ENCODE measurements around the gene SPTB. TPM values are rescaled to one million over a fixed set of nuclear protein-coding genes. Genes with fewer than 3 reads are reported as not detected.

Gene SPTB
- total and polyA plus RNA-seq, 10 of the 15 experiments (the other 5 are each of a cell fraction or from before 2014, with no cell fraction given), result under 0.01 to 0.04 (median 0.02) TPM; not detected in 4

- no peak overlapping the region for H3K4me3 ChIP-seq
- H3K9ac ChIP-seq (ENCODE audit: control insufficient read depth, insufficient read depth, low read length), result no peak overlapping the region
- no peak overlapping the region for H3K4me2 ChIP-seq (ENCODE audit: control insufficient read depth, insufficient read depth)
- 25% methylated on average over 5 of the region's 5 CpGs for WGBS (ENCODE audit: insufficient coverage, insufficient replicate concordance, low lambda C conversion rate, missing lambda C conversion rate)
- ChIA-PET POLR2A (no interaction called here), RAD21 (ENCODE audit: unreplicated experiment) (interaction anchor here (1.0 kb wide), 1 partner anchor 42 kb away, joined by 3 read pairs; no protein-coding TSS in a partner anchor), SMC1A (ENCODE audit: uncharacterized antibody, unreplicated experiment) (no interaction called here), CTCF (interaction anchor here (0.8 kb wide), 1 partner anchor 42 kb away, joined by 3 read pairs; no protein-coding TSS in a partner anchor)
- H3K9me3 ChIP-seq (replicated peaks; ENCODE audit: control insufficient read depth, insufficient read depth, low read length), result peaks cover 2% of the 10 kb centered on the region; the same call in 2 of the 3 replicates
- H3K27ac ChIP-seq (ENCODE audit: control insufficient read depth, insufficient read depth), result no peak overlapping the region
- no peaks in the 10 kb centered on the region for H3K79me2 ChIP-seq (ENCODE audit: control insufficient read depth, insufficient read depth, low read length)
- BruUV-seq (replicated peaks), result no TSS peak
- no peaks in the 10 kb centered on the region for H3K36me3 ChIP-seq (ENCODE audit: control insufficient read depth in 2 of 2, insufficient read depth in 2 of 2, low read length in 1 of 2)
- H4K20me1 ChIP-seq (ENCODE audit: control insufficient read depth, insufficient read depth), result no peaks in the 10 kb centered on the region
- no peak overlapping the region for H2AFZ ChIP-seq (ENCODE audit: control insufficient read depth, low read depth, low read length)
- intact Hi-C loops (cut with micrococcal nuclease; ENCODE audit: unreplicated experiment) (no loop called here), in situ Hi-C loops (cut with MboI) (no loop called here)
- H3K27me3 ChIP-seq (replicated peaks in 1 of 2; ENCODE audit: control insufficient read depth in 2 of 2, insufficient read depth in 2 of 2, low read length in 1 of 2), result no peaks in the 10 kb centered on the region
- no peaks in the 10 kb centered on the region for H3K4me1 ChIP-seq (ENCODE audit: control insufficient read depth, insufficient read depth, low read length)
- no peak for FAIRE-seq
- no peak for ATAC-seq
- TF ChIP-seq SP1 (IDR thresholded peaks at IDR 0.05; ENCODE audit: low read depth, low read length), result no peak
- no peak for TF ChIP-seq PAX5 (IDR thresholded peaks at IDR 0.05; ENCODE audit: borderline replicate concordance, low read depth, low read length)
- no peak for TF ChIP-seq SREBF1 (IDR thresholded peaks at IDR 0.05; ENCODE audit: low read length)
- no peak for TF ChIP-seq CEBPZ (IDR thresholded peaks at IDR 0.05; ENCODE audit: low read depth, low read length)
- no peak for DNase-seq (ENCODE audit: low read depth, low spot score)
These were observed 165.2 kb downstream of the SPTB start for GRCh38 chr14:64714432-64715025.
